Right lobe of liver (tissue), 4 donors: ENCODE results near the gene PAK6.

ENCODE experiments used
- CTCF ChIP-seq, 4 donors: fragments of 200-600 bp in 3 of 4; fragments of 450-650 bp in 1 of 4; IDR thresholded peaks; one replicate each; pipeline versions ENCODE4 v1.5.1 to v1.8.0; 2016 to 2022; ENCODE audit warnings: antibody characterized with exemption in 4 of 4, mild to moderate bottlenecking in 2 of 4
- POLR2A ChIP-seq: fragments of 450-650 bp; IDR thresholded peaks from one replicate; pipeline ENCODE4 v1.6.1; 2017; ENCODE audit warnings: antibody characterized with exemption, mild to moderate bottlenecking
- donor health status: DM: no; HTN: no; CAD: no.
- donor health status: DM: no; HTN: no; CAD: no.
- donor health status: DM: no; HTN: yes; CAD: no.

GRCh38 chr15:40289140-40289775, 50.4 kb downstream of the PAK6 start:
- TF ChIP-seq CTCF (IDR thresholded peaks at IDR 0.05) (peak in 3 of 4 donors; percentile 12 to 40 (median 21)), POLR2A (no peak)
